WTC11 (cell line): Measurements from ENCODE around the gene TMA16. TPM values are rescaled to one million over a fixed set of nuclear protein-coding genes. Genes with fewer than 3 reads are reported as not detected.

Experiments
- ATAC-seq: fragments of 200-7000 bp; cut with Tn5 transposase; 2 replicates; pipeline ENCODE4 v1.10.0; 2021; ENCODE audit warnings: mild to moderate bottlenecking, moderate library complexity
- CTCF ChIA-PET: fragments of 300-600 bp; sonication (Branson Sonifier 250); formaldehyde crosslinking; loops from one replicate; lab custom pipeline; 2021; ENCODE audit warnings: antibody characterized with exemption; lab: Charles Lee
- POLR2A ChIA-PET: fragments of 350-600 bp; sonication (Branson Sonifier 250); formaldehyde crosslinking; loops from one replicate; lab custom pipeline; 2021; ENCODE audit warnings: antibody characterized with exemption; lab: Charles Lee
- DNase-seq: peaks from one replicate; pipeline ENCODE4 v3.0.0; 2021; ENCODE audit warnings: low spot score
- H3K27ac Mint-ChIP-seq: 2 replicates; pipeline ENCODE4 v1.8.0; 2021; ENCODE audit warnings: mixed read lengths
- H3K27me3 Mint-ChIP-seq: 2 replicates; pipeline ENCODE4 v1.8.0; 2021; ENCODE audit warnings: low read depth, mild to moderate bottlenecking, moderate library complexity, mixed read lengths
- H3K36me3 Mint-ChIP-seq: 2 replicates; pipeline ENCODE4 v1.8.0; 2021; ENCODE audit warnings: mixed read lengths
- H3K4me1 Mint-ChIP-seq: 2 replicates; pipeline ENCODE4 v1.8.0; 2022; ENCODE audit warnings: mixed read lengths
- H3K4me3 Mint-ChIP-seq: 2 replicates; pipeline ENCODE4 v1.8.0; 2021; ENCODE audit warnings: mild to moderate bottlenecking, moderate library complexity, mixed read lengths
- H3K9me3 Mint-ChIP-seq: 2 replicates; pipeline ENCODE4 v1.8.0; 2021; ENCODE audit warnings: mixed read lengths
- AR ChIP-seq: fragments of 250-450 bp; sonication (Bioruptor Pico); IDR thresholded peaks from 2 replicates; pipeline ENCODE4 v1.9.0; 2021; ENCODE audit warnings: mild to moderate bottlenecking
- ATF1 ChIP-seq: sonication (generic); formaldehyde crosslinking; IDR thresholded peaks from 2 replicates; pipeline ENCODE4 v1.8.1; 2023; ENCODE audit warnings: mild to moderate bottlenecking, moderate library complexity, missing genetic modification reagents
- ATF3 ChIP-seq: sonication (generic); formaldehyde crosslinking; conservative IDR thresholded peaks from 2 replicates; pipeline ENCODE4 v1.8.1; 2022; ENCODE audit warnings: mild to moderate bottlenecking, missing genetic modification reagents
- E2F1 ChIP-seq: sonication (generic); formaldehyde crosslinking; IDR thresholded peaks from 2 replicates; pipeline ENCODE4 v1.8.0; 2022; ENCODE audit warnings: mild to moderate bottlenecking, missing genetic modification reagents
- E2F5 ChIP-seq: sonication (generic); formaldehyde crosslinking; IDR thresholded peaks from 2 replicates; pipeline ENCODE4 v1.8.1; 2022; ENCODE audit warnings: mild to moderate bottlenecking, moderate library complexity, missing genetic modification reagents
- ERG ChIP-seq: fragments of 250-450 bp; sonication (Bioruptor Pico); IDR thresholded peaks from 2 replicates; pipeline ENCODE4 v1.8.0; 2021; ENCODE audit warnings: mild to moderate bottlenecking
- HMGXB4 ChIP-seq: sonication (generic); formaldehyde crosslinking; IDR thresholded peaks from 2 replicates; pipeline ENCODE4 v1.8.1; 2023; ENCODE audit warnings: mild to moderate bottlenecking, moderate library complexity, missing genetic modification reagents
- IRF1 ChIP-seq: sonication (generic); formaldehyde crosslinking; IDR thresholded peaks from 2 replicates; pipeline ENCODE4 v1.8.0; 2023; ENCODE audit warnings: missing genetic modification reagents
- MXD4 ChIP-seq: fragments of 250-450 bp; sonication (Bioruptor Pico); IDR thresholded peaks from 2 replicates; pipeline ENCODE4 v1.8.0; 2021; ENCODE audit warnings: mild to moderate bottlenecking, moderate library complexity, borderline replicate concordance
- OVOL2 ChIP-seq: fragments of 250-450 bp; sonication (Bioruptor Pico); IDR thresholded peaks from 2 replicates; pipeline ENCODE4 v1.9.0; 2021; ENCODE audit warnings: mild to moderate bottlenecking, borderline replicate concordance
- RORB ChIP-seq: fragments of 250-450 bp; sonication (Bioruptor Pico); IDR thresholded peaks from 2 replicates; pipeline ENCODE4 v1.9.0; 2021; ENCODE audit warnings: mild to moderate bottlenecking
- SOX15 ChIP-seq: fragments of 250-450 bp; sonication (Bioruptor Pico); IDR thresholded peaks from 2 replicates; pipeline ENCODE4 v1.9.0; 2021; ENCODE audit warnings: mild to moderate bottlenecking
- USF2 ChIP-seq: sonication (generic); formaldehyde crosslinking; IDR thresholded peaks from 2 replicates; pipeline ENCODE4 v1.8.1; 2023; ENCODE audit warnings: mild to moderate bottlenecking, missing genetic modification reagents, moderate library complexity
- ZMAT4 ChIP-seq: fragments of 250-450 bp; sonication (Bioruptor Pico); IDR thresholded peaks from 2 replicates; pipeline ENCODE4 v1.9.0; 2021; ENCODE audit warnings: mild to moderate bottlenecking
- ZNF416 ChIP-seq: fragments of 250-450 bp; sonication (Bioruptor Pico); IDR thresholded peaks from 2 replicates; pipeline ENCODE4 v1.9.0; 2021; ENCODE audit warnings: mild to moderate bottlenecking, inconsistent platforms
- total RNA-seq: library from RNA; stranded (reverse); gene quantifications from 3 replicates; pipeline ENCODE4 v1.2.3, GENCODE V29; 2021

The TMA16 gene
- total RNA-seq, 1 experiment from 2014 or later: 63.7 TPM

- TF ChIP-seq ATF3: no peak
- no peak for TF ChIP-seq IRF1
- no peak for TF ChIP-seq ATF1 (CRISPR knock-in tag)
These were observed 71.8 kb downstream of the TMA16 start (continued) for GRCh38 chr4:163566257-163566796.

- peaks cover 8% of the 10 kb centered on the region for H3K9me3 Mint-ChIP-seq
- ChIA-PET POLR2A (no interaction called here), CTCF (interaction anchor here (1.2 kb wide), 1 partner anchor 18 kb away, joined by 4 read pairs; no protein-coding TSS in a partner anchor)
- no peak overlapping the region for H3K4me3 Mint-ChIP-seq
- H3K27ac Mint-ChIP-seq: no peak overlapping the region
- DNase-seq (no peak), ATAC-seq (no peak)
- no peaks in the 10 kb centered on the region for H3K36me3 Mint-ChIP-seq
- H3K27me3 Mint-ChIP-seq: no peaks in the 10 kb centered on the region
- TF ChIP-seq ZMAT4 (CRISPR knock-in tag) (no peak), E2F1 (CRISPR knock-in tag) (no peak), USF2 (CRISPR knock-in tag) (no peak), MXD4 (CRISPR knock-in tag) (no peak), ERG (CRISPR knock-in tag) (no peak), HMGXB4 (CRISPR knock-in tag) (no peak), RORB (CRISPR knock-in tag) (no peak), AR (no peak), ZNF416 (CRISPR knock-in tag) (no peak), SOX15 (CRISPR knock-in tag) (no peak), E2F5 (CRISPR knock-in tag) (no peak), OVOL2 (no peak)
- peaks cover 34% of the 10 kb centered on the region for H3K4me1 Mint-ChIP-seq
These were observed 74.4 kb downstream of the TMA16 start for GRCh38 chr4:163568843-163569242.

Other genes starting within 250 kb of the TMA16 start
- 18.0 to 21.5 TPM (median 21.3 TPM) in 3 replicates for gene NPY1R, start 162.1 kb upstream of the TMA16 start, total RNA-seq
- gene NPY5R, start 150.8 kb upstream of the TMA16 start, total RNA-seq: 4.5 to 6.2 TPM (median 6.0 TPM) in 3 replicates
- not detected in 3 replicates for gene TKTL2, start 20.9 kb upstream of the TMA16 start, total RNA-seq